Nasal cavity respiratory epithelium epithelial cell of viscerocranial mucosa (primary cell): ENCODE measurements around the gene NR3C2. TPM values are rescaled to one million over a fixed set of nuclear protein-coding genes. Genes with fewer than 3 reads are reported as not detected.

Experiments used
- total RNA-seq: library from RNA; depleted of rRNA; stranded (reverse); fragments of >200 nt; gene quantifications from 2 replicates; pipeline ENCODE4 v1.2.3, GENCODE V29; 2014

NR3C2 gene
- 0.34 and 1.4 TPM in 2 replicates for total RNA-seq

GRCh38 chr4:148441986-148442831 is at the start of gene NR3C2:
TSS of gene NR3C2 (minus strand) at chr4:148442414.

